Prostate gland (tissue), 2 donors: ENCODE data around the gene NSD2. TPM values are rescaled to one million over a fixed set of nuclear protein-coding genes. Genes with fewer than 3 reads are reported as not detected.

ENCODE experiments used
- DNase-seq: peaks from one replicate; pipeline ENCODE4 v3.0.0-alpha.2; 2019; ENCODE audit warnings: low spot score
- H3K27ac ChIP-seq, 2 donors: fragments of 200-600 bp; sonication (generic); 2 replicates each; pipeline ENCODE4 v1.5.1; 2017 to 2019
- H3K27me3 ChIP-seq: fragments of 200-600 bp; sonication (generic); replicated peaks from 2 replicates; pipeline ENCODE4 v1.5.1; 2019; ENCODE audit not compliant: insufficient read depth
- H3K36me3 ChIP-seq, 2 donors: fragments of 200-600 bp; sonication (generic); 1 replicate in 1 of 2; 2 replicates in 1 of 2; pipeline versions ENCODE4 v1.5.1 to v1.8.1; 2017 to 2019
- H3K4me1 ChIP-seq: fragments of 200-600 bp; sonication (generic); replicated peaks from 2 replicates; pipeline ENCODE4 v1.5.1; 2019
- H3K4me3 ChIP-seq, 2 donors: fragments of 200-600 bp; sonication (generic); 2 replicates each; pipeline ENCODE4 v1.5.1; 2017 to 2019
- H3K9me3 ChIP-seq: fragments of 200-600 bp; sonication (generic); 2 replicates; pipeline ENCODE4 v1.5.1; 2017
- POLR2A ChIP-seq: fragments of 450-650 bp; IDR thresholded peaks from one replicate; pipeline ENCODE4 v1.6.1; 2016; ENCODE audit warnings: antibody characterized with exemption, mild to moderate bottlenecking
- POLR2AphosphoS5 ChIP-seq: sonication (generic); formaldehyde crosslinking; IDR thresholded peaks from one replicate; pipeline ENCODE4 v1.6.1; 2017; ENCODE audit warnings: antibody characterized with exemption
- WGBS: methylation state at CpG from one replicate; pipeline ENCODE4 v1.1.5; 2018; 5-methylcytosine and 5-hydroxymethylcytosine counted together
- intact Hi-C: fragments of 100-400 bp; cut with DNase I; formaldehyde crosslinking; loops from one replicate; pipeline ENCODE4 v1.14.2; 2022
- total RNA-seq, 2 donors: library from RNA; depleted of rRNA; stranded (reverse); fragments of >200 nt; gene quantifications; one replicate each; pipeline ENCODE4 v1.1.0, GENCODE V29; 2016
- TF ChIP-seq, protein P1 (sequence below), 4 experiments: fragments of 200-600 bp in 2 of 4; fragments of 450-650 bp in 2 of 4; sonication (generic) in 2 of 4; IDR thresholded peaks; 1 replicate in 3 of 4; 2 replicates in 1 of 4; pipeline ENCODE4 v1.5.1; 2016 to 2019; ENCODE audit warnings: antibody characterized with exemption in 4 of 4, mild to moderate bottlenecking in 2 of 4, moderate library complexity in 2 of 4

NSD2 gene
- total RNA-seq, 2 donors from 2014 or later: 18.0 to 75.0 TPM

DNA sequence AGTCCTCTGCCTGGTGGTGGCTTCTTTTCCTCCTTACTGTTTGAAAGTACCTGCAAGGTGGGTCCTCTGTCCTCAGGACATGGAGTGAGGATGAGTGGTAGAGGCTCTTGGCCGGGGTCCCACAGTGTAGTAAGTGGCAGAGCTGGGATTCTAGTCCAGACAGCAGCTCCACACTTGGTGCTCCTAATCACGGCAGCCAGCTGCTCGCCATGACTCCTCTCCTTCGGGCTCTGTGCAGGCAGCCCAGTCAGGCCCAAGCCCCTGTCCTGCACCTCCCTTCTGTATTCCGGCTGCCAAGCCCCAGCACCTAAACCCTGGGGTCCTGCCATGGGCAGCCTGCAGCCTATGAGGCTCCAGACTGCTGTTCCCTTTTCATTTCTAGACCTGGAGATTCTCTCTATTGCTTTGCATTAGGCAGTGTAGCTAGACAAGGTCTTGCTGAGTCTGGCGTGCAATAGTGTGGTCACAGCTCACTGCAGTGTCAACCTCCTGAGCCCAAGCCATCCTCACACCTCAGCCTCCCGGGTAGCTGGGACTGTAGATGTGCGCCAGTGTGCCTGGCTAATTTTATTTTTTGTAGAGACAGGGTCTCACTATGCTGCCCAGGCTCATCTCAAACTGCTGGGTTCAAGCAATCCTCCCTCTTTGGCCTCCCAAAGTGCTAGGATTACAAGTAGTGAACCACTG, 24.9 kb downstream of the NSD2 start:
- WGBS: 88% methylated on average over 8 of the region's 8 CpGs
- DNase-seq: no peak
- H3K4me3 ChIP-seq: no peak overlapping the region
- no peaks in the 10 kb centered on the region for H3K27me3 ChIP-seq
- H3K27ac ChIP-seq: no peak overlapping the region
- no peaks in the 10 kb centered on the region for H3K9me3 ChIP-seq
- H3K36me3 ChIP-seq: no peaks in the 10 kb centered on the region
- peaks cover 4% of the 10 kb centered on the region for H3K4me1 ChIP-seq
- TF ChIP-seq, protein P1, sequence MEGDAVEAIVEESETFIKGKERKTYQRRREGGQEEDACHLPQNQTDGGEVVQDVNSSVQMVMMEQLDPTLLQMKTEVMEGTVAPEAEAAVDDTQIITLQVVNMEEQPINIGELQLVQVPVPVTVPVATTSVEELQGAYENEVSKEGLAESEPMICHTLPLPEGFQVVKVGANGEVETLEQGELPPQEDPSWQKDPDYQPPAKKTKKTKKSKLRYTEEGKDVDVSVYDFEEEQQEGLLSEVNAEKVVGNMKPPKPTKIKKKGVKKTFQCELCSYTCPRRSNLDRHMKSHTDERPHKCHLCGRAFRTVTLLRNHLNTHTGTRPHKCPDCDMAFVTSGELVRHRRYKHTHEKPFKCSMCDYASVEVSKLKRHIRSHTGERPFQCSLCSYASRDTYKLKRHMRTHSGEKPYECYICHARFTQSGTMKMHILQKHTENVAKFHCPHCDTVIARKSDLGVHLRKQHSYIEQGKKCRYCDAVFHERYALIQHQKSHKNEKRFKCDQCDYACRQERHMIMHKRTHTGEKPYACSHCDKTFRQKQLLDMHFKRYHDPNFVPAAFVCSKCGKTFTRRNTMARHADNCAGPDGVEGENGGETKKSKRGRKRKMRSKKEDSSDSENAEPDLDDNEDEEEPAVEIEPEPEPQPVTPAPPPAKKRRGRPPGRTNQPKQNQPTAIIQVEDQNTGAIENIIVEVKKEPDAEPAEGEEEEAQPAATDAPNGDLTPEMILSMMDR (IDR thresholded peaks at IDR 0.05): no peak
- TF ChIP-seq POLR2A (no peak), POLR2AphosphoS5 (no peak)
- intact Hi-C loops: loop anchor here (5.0 kb wide), 1 partner anchor 149 kb away; no protein-coding TSS in a partner anchor

DNA sequence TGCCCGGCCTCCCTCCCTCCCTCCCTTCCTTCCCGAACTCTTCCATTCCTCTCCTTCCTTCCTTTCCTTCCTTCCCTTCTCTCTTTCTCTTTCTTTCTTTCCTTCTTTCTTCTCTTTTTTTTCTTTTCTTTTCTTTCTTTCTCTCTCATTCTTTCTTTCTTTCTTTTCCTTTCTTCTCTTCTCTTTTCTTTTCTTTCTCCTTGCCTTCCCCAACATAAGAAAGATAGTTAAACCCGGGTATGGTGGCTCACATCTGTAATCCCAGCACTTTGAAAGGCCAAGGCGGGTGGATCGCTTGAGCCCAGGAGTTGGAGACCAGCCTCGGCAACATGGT, 25.4 kb downstream of the NSD2 start:
- Histone ChIP-seq H3K27me3 (no peaks in the 10 kb centered on the region), H3K27ac (no peak overlapping the region), H3K9me3 (no peaks in the 10 kb centered on the region), H3K36me3 (no peaks in the 10 kb centered on the region), H3K4me3 (no peak overlapping the region), H3K4me1 (peaks cover 4% of the 10 kb centered on the region)
- DNase-seq: no peak
- intact Hi-C loops: loop anchor here (5.0 kb wide), 1 partner anchor 149 kb away; no protein-coding TSS in a partner anchor
- TF ChIP-seq, protein P1 (IDR thresholded peaks at IDR 0.05): no peak
- TF ChIP-seq POLR2AphosphoS5: no peak
- TF ChIP-seq POLR2A: no peak
- WGBS: 93% methylated on average over 6 of the region's 6 CpGs

DNA sequence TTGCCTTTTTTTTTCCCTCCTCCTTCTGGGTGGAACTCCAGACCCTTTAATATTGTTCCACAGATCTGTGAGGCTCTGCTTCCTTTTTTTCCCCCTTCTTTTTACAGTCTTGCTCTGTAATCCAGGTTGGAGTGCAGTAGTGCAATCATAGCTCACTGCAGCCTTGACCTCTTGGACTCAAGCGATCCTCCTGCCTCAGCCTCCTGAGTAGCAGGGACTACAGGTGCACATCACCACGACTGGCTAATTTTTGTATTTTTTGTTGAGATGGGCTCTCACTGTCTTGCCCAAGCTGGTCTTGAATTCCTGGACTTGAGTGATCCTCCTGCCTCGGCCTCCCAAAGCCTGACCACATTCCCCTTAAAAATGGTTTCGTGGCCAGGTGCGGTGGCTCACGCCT, 26.8 kb downstream of the NSD2 start:
- no peaks in the 10 kb centered on the region for H3K36me3 ChIP-seq
- H3K27ac ChIP-seq: no peak overlapping the region
- peaks cover 4% of the 10 kb centered on the region for H3K4me1 ChIP-seq
- intact Hi-C loops: loop anchor here (5.0 kb wide), 1 partner anchor 151 kb away; no protein-coding TSS in a partner anchor
- no peaks in the 10 kb centered on the region for H3K27me3 ChIP-seq
- no peaks in the 10 kb centered on the region for H3K9me3 ChIP-seq
- H3K4me3 ChIP-seq: no peak overlapping the region
- DNase-seq: no peak
- WGBS: 94% methylated on average over 6 of the region's 6 CpGs
- TF ChIP-seq POLR2A (no peak), POLR2AphosphoS5 (no peak)
- TF ChIP-seq, protein P1 (IDR thresholded peaks at IDR 0.05): no peak

DNA sequence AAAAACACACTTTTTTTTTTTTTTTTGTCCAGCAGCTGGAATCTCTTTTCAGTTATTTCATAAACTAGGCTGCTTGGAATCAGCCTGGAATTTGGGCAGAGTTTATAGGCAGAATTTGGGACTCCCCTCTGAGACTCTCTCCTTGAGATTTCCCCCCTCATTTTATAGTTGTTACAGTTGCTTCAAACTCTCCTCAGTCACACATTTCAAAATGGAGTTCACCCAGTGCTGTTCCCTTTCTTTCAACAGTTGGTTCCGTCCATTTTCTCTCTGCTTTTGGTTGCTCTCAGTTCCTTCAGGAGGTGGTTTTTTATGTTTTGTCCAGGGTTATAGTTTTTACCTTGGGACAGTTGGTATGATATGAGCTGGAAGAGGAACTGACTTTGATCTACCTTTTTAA, 27.5 kb downstream of the NSD2 start:
- H3K27me3 ChIP-seq: no peaks in the 10 kb centered on the region
- intact Hi-C loops: loop anchor here (5.0 kb wide), 1 partner anchor 151 kb away; no protein-coding TSS in a partner anchor
- H3K36me3 ChIP-seq: no peaks in the 10 kb centered on the region
- no peak for DNase-seq
- no peaks in the 10 kb centered on the region for H3K9me3 ChIP-seq
- WGBS: 85% methylated on average over 1 of the region's 1 CpG
- no peak overlapping the region for H3K4me3 ChIP-seq
- peaks cover 4% of the 10 kb centered on the region for H3K4me1 ChIP-seq
- H3K27ac ChIP-seq: no peak overlapping the region
- TF ChIP-seq POLR2A (no peak), POLR2AphosphoS5 (no peak)
- TF ChIP-seq, protein P1 (IDR thresholded peaks at IDR 0.05): no peak
